NCI-H1694 treated with DMSO at 0.1 percent for 48 hours (cell line): ENCODE results near the gene F7.

Source experiments
- DNase-seq: peaks from one replicate; lab custom pipeline; 2025; lab: John Stamatoyannopoulos, UW

The F7 gene

GRCh38 chr13:113118261-113119021 lies 12.8 kb downstream of the F7 start:
- no peak for DNase-seq

- no peak for DNase-seq
Observed at GRCh38 chr13:113119166-113119821, 13.7 kb downstream of the F7 start.

GRCh38 chr13:113119822-113120189 lies 14.2 kb downstream of the F7 start:
- DNase-seq = no peak

GRCh38 chr13:113120300-113121182 lies 14.9 kb downstream of the F7 start:
- DNase-seq = no peak

GRCh38 chr13:113121183-113121927 lies 15.8 kb downstream of the F7 start:
- DNase-seq = no peak

- DNase-seq = no peak
Observed at GRCh38 chr13:113121928-113122471, 16.4 kb downstream of the F7 start.

- DNase-seq = no peak
Observed at GRCh38 chr13:113122550-113123225, 17.1 kb downstream of the F7 start, which contains the start of gene F10. Gene F10, plus strand, starts transcription at chr13:113122799. Its CDS starts 57 bp downstream, at chr13:113122856.

- peak; percentile 8 for DNase-seq
Observed at GRCh38 chr13:113123226-113124201, 17.9 kb downstream of the F7 start.

GRCh38 chr13:113124211-113124970 lies 18.8 kb downstream of the F7 start:
- no peak for DNase-seq

- DNase-seq = no peak
Observed at GRCh38 chr13:113125506-113126264, 20.1 kb downstream of the F7 start.

GRCh38 chr13:113126265-113127150 lies 20.9 kb downstream of the F7 start:
- DNase-seq = no peak

GRCh38 chr13:113129480-113129879 lies 23.9 kb downstream of the F7 start:
- DNase-seq = no peak

- DNase-seq = no peak
Observed at GRCh38 chr13:113129921-113130750, 24.5 kb downstream of the F7 start.

- DNase-seq = no peak
Observed at GRCh38 chr13:113135281-113135760, 29.7 kb downstream of the F7 start.

GRCh38 chr13:113137691-113138298 lies 32.2 kb downstream of the F7 start:
- no peak for DNase-seq
